Measurements from ENCODE around the gene RNF11. TPM values are rescaled to one million over a fixed set of nuclear protein-coding genes. Genes with fewer than 3 reads are reported as not detected.

Gene RNF11
- total RNA-seq, 1 experiment from 2014 or later = 82.1 TPM

- Mint-ChIP-seq H3K4me3 (ENCODE audit: low read depth, unreplicated experiment) (no peak overlapping the region), H3K27me3 (ENCODE audit: unreplicated experiment) (no peaks in the 10 kb centered on the region), H3K36me3 (ENCODE audit: insufficient read depth, unreplicated experiment) (no peaks in the 10 kb centered on the region), H3K4me1 (ENCODE audit: low read depth, unreplicated experiment) (peaks cover 34% of the 10 kb centered on the region), H3K9me3 (ENCODE audit: low read depth, unreplicated experiment) (no peaks in the 10 kb centered on the region), H3K27ac (ENCODE audit: unreplicated experiment) (no peak overlapping the region)
- BruUV-seq (replicated peaks) = no TSS peak
- CTCF ChIA-PET = interaction anchor here (0.7 kb wide), 1 partner anchor 31 kb away, joined by 4 read pairs; no protein-coding TSS in a partner anchor
- DNase-seq = no peak
- intact Hi-C loops (cut with micrococcal nuclease; ENCODE audit: unreplicated experiment) = no loop called here
- TF ChIP-seq, protein P1, sequence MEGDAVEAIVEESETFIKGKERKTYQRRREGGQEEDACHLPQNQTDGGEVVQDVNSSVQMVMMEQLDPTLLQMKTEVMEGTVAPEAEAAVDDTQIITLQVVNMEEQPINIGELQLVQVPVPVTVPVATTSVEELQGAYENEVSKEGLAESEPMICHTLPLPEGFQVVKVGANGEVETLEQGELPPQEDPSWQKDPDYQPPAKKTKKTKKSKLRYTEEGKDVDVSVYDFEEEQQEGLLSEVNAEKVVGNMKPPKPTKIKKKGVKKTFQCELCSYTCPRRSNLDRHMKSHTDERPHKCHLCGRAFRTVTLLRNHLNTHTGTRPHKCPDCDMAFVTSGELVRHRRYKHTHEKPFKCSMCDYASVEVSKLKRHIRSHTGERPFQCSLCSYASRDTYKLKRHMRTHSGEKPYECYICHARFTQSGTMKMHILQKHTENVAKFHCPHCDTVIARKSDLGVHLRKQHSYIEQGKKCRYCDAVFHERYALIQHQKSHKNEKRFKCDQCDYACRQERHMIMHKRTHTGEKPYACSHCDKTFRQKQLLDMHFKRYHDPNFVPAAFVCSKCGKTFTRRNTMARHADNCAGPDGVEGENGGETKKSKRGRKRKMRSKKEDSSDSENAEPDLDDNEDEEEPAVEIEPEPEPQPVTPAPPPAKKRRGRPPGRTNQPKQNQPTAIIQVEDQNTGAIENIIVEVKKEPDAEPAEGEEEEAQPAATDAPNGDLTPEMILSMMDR (IDR thresholded peaks at IDR 0.05; ENCODE audit: unreplicated experiment) = no peak
Measured at GRCh38 chr1:51266181-51266580, 30.1 kb downstream of the RNF11 start.

GRCh38 chr1:51266791-51267190 is 30.7 kb downstream of the RNF11 start:
- BruUV-seq (replicated peaks) = no TSS peak
- CTCF ChIA-PET = no interaction called here
- peaks cover 31% of the 10 kb centered on the region for H3K4me1 Mint-ChIP-seq (ENCODE audit: low read depth, unreplicated experiment)
- intact Hi-C loops (cut with micrococcal nuclease; ENCODE audit: unreplicated experiment) = no loop called here
- no peak overlapping the region for H3K4me3 Mint-ChIP-seq (ENCODE audit: low read depth, unreplicated experiment)
- TF ChIP-seq, protein P1 (IDR thresholded peaks at IDR 0.05; ENCODE audit: unreplicated experiment) = no peak
- no peak overlapping the region for H3K27ac Mint-ChIP-seq (ENCODE audit: unreplicated experiment)
- H3K9me3 Mint-ChIP-seq (ENCODE audit: low read depth, unreplicated experiment) = no peaks in the 10 kb centered on the region
- no peaks in the 10 kb centered on the region for H3K36me3 Mint-ChIP-seq (ENCODE audit: insufficient read depth, unreplicated experiment)
- no peaks in the 10 kb centered on the region for H3K27me3 Mint-ChIP-seq (ENCODE audit: unreplicated experiment)
- DNase-seq = no peak

GRCh38 chr1:51268634-51269033 is 32.6 kb downstream of the RNF11 start:
- no TSS peak for BruUV-seq (replicated peaks)
- CTCF ChIA-PET = no interaction called here
- H3K27ac Mint-ChIP-seq (ENCODE audit: unreplicated experiment) = no peak overlapping the region
- H3K4me3 Mint-ChIP-seq (ENCODE audit: low read depth, unreplicated experiment) = no peak overlapping the region
- H3K27me3 Mint-ChIP-seq (ENCODE audit: unreplicated experiment) = no peaks in the 10 kb centered on the region
- H3K9me3 Mint-ChIP-seq (ENCODE audit: low read depth, unreplicated experiment) = no peaks in the 10 kb centered on the region
- peaks cover 25% of the 10 kb centered on the region for H3K4me1 Mint-ChIP-seq (ENCODE audit: low read depth, unreplicated experiment)
- DNase-seq = no peak
- intact Hi-C loops (cut with micrococcal nuclease; ENCODE audit: unreplicated experiment) = no loop called here
- H3K36me3 Mint-ChIP-seq (ENCODE audit: insufficient read depth, unreplicated experiment) = no peaks in the 10 kb centered on the region
- TF ChIP-seq, protein P1 (IDR thresholded peaks at IDR 0.05; ENCODE audit: unreplicated experiment) = no peak

- no peak overlapping the region for H3K4me3 Mint-ChIP-seq (ENCODE audit: low read depth, unreplicated experiment)
- TF ChIP-seq, protein P1 (IDR thresholded peaks at IDR 0.05; ENCODE audit: unreplicated experiment) = no peak
- no peak overlapping the region for H3K27ac Mint-ChIP-seq (ENCODE audit: unreplicated experiment)
- H3K27me3 Mint-ChIP-seq (ENCODE audit: unreplicated experiment) = no peaks in the 10 kb centered on the region
- BruUV-seq (replicated peaks) = no TSS peak
- H3K9me3 Mint-ChIP-seq (ENCODE audit: low read depth, unreplicated experiment) = no peaks in the 10 kb centered on the region
- intact Hi-C loops (cut with micrococcal nuclease; ENCODE audit: unreplicated experiment) = no loop called here
- peaks cover 5% of the 10 kb centered on the region for H3K36me3 Mint-ChIP-seq (ENCODE audit: insufficient read depth, unreplicated experiment)
- CTCF ChIA-PET = no interaction called here
- DNase-seq = no peak
- H3K4me1 Mint-ChIP-seq (ENCODE audit: low read depth, unreplicated experiment) = peaks cover 14% of the 10 kb centered on the region
Measured at GRCh38 chr1:51270751-51271150, 34.7 kb downstream of the RNF11 start.
